SH-SY5Y (cell line): Measurements from ENCODE around the gene PRRX2.

Source experiments
- GATA2 ChIP-seq: IDR thresholded peaks from 2 replicates; pipeline ENCODE4 v1.6.1; 2011; ENCODE audit warnings: mild to moderate bottlenecking, low read depth, low read length
- GATA3 ChIP-seq: IDR thresholded peaks from 2 replicates; pipeline ENCODE4 v1.6.1; 2011; ENCODE audit warnings: low read depth, mild to moderate bottlenecking, low read length, moderate library complexity

- no peak for TF ChIP-seq GATA3
- no peak for TF ChIP-seq GATA2
Measured at GRCh38 chr9:129685933-129686259, 20.4 kb downstream of the PRRX2 start.
